IMR-90 (cell line): Measurements from ENCODE around the gene GNB5. TPM values are rescaled to one million over a fixed set of nuclear protein-coding genes. Genes with fewer than 3 reads are reported as not detected.

ENCODE experiments used
- ATAC-seq: fragments of 200-7000 bp; cut with Tn5 transposase; 2 replicates; pipeline ENCODE4 v1.9.1; 2020; ENCODE audit warnings: low read depth, mild to moderate bottlenecking, moderate library complexity
- BruUV-seq: library from RNA; stranded (reverse); fragments of 400-500 nt; replicated peaks from 2 replicates; lab custom pipeline; 2021; lab: Mats Ljungman, UMichigan
- CTCF ChIA-PET: fragments of 300-600 bp; formaldehyde crosslinking; extraction: SDS; loops from one replicate; lab custom pipeline; 2021; ENCODE audit warnings: antibody characterized with exemption; lab: Yijun Ruan, JAX
- POLR2A ChIA-PET: fragments of 300-600 bp; sonication (Branson Sonifier 250); formaldehyde crosslinking; loops from one replicate; lab custom pipeline; 2022; ENCODE audit warnings: antibody characterized with exemption; ENCODE audit not compliant: unreplicated experiment; lab: Charles Lee
- DNase-seq: peaks from one replicate; pipeline ENCODE4 v3.0.0; 2013
- H2AFZ ChIP-seq: replicated peaks from 2 replicates; pipeline ENCODE3; 2013; ENCODE audit warnings: low read length, mild to moderate bottlenecking; ENCODE audit not compliant: poor library complexity
- H2AK5ac ChIP-seq: 2 replicates; pipeline ENCODE4 v1.6.1; 2013; ENCODE audit warnings: low read depth, low read length, inconsistent platforms
- H2AK9ac ChIP-seq: replicated peaks from 2 replicates; pipeline ENCODE3; 2013; ENCODE audit warnings: mild to moderate bottlenecking, low read depth, low read length, moderate library complexity; ENCODE audit not compliant: poor library complexity
- H2BK120ac ChIP-seq: 2 replicates; pipeline ENCODE4 v1.6.1; 2013; ENCODE audit warnings: low read depth, low read length, inconsistent platforms
- H2BK15ac ChIP-seq: 3 replicates; pipeline ENCODE4 v1.6.1; 2013; ENCODE audit warnings: low read depth, low read length, inconsistent platforms
- H2BK20ac ChIP-seq: 2 replicates; pipeline ENCODE4 v1.6.1; 2013; ENCODE audit warnings: low read depth, mild to moderate bottlenecking, inconsistent platforms, low read length, moderate library complexity
- H2BK5ac ChIP-seq: 2 replicates; pipeline ENCODE4 v1.6.1; 2013; ENCODE audit warnings: mild to moderate bottlenecking, low read depth, low read length, inconsistent platforms; ENCODE audit not compliant: poor library complexity, severe bottlenecking
- H3K14ac ChIP-seq: replicated peaks from 2 replicates; pipeline ENCODE4 v1.6.1; 2013; ENCODE audit warnings: low read depth, low read length, inconsistent platforms
- H3K18ac ChIP-seq: 2 replicates; pipeline ENCODE4 v1.6.1; 2013; ENCODE audit warnings: low read depth, low read length, control low read depth
- H3K23ac ChIP-seq: 2 replicates; pipeline ENCODE4 v1.6.1; 2013; ENCODE audit warnings: low read depth, low read length, inconsistent platforms
- H3K27ac ChIP-seq: 2 replicates; pipeline ENCODE4 v1.5.1; 2013; ENCODE audit warnings: mild to moderate bottlenecking, control low read depth, low read length; ENCODE audit not compliant: insufficient read depth
- H3K27me3 ChIP-seq: 2 replicates; pipeline ENCODE4 v1.6.1; 2013; ENCODE audit warnings: low read length; ENCODE audit not compliant: control insufficient read depth, insufficient read depth
- H3K36me3 ChIP-seq: 2 replicates; pipeline ENCODE4 v1.6.1; 2013; ENCODE audit warnings: low read length, mixed read lengths; ENCODE audit not compliant: control insufficient read depth, insufficient read depth
- H3K4ac ChIP-seq: 2 replicates; pipeline ENCODE4 v1.6.1; 2013; ENCODE audit warnings: low read depth, low read length, inconsistent platforms
- H3K4me1 ChIP-seq: 2 replicates; pipeline ENCODE4 v1.6.1; 2013; ENCODE audit warnings: low read length, mixed read lengths; ENCODE audit not compliant: control insufficient read depth, insufficient read depth
- H3K4me2 ChIP-seq: 2 replicates; pipeline ENCODE4 v1.6.1; 2013; ENCODE audit warnings: low read depth, mild to moderate bottlenecking, control low read depth, low read length, moderate library complexity
- H3K4me3 ChIP-seq: 2 replicates; pipeline ENCODE4 v1.5.1; 2013; ENCODE audit warnings: low read depth, mild to moderate bottlenecking, control low read depth, low read length, moderate library complexity; ENCODE audit not compliant: insufficient read depth
- H3K56ac ChIP-seq: 2 replicates; pipeline ENCODE4 v1.6.1; 2013; ENCODE audit warnings: low read length, inconsistent platforms; ENCODE audit not compliant: insufficient read depth; ENCODE audit errors: extremely low read depth
- H3K79me1 ChIP-seq, 2 experiments: 2 replicates each; pipeline ENCODE4 v1.6.1; 2013; ENCODE audit warnings: low read length in 2 of 2, inconsistent platforms in 1 of 2, low read depth in 1 of 2
- H3K9ac ChIP-seq: 2 replicates; pipeline ENCODE4 v1.6.1; 2013; ENCODE audit warnings: low read depth, low read length, control low read depth
- H3K9me1 ChIP-seq: 2 replicates; pipeline ENCODE4 v1.6.1; 2013; ENCODE audit warnings: low read length, inconsistent platforms; ENCODE audit not compliant: insufficient read depth
- H3K9me3 ChIP-seq: 2 replicates; pipeline ENCODE4 v1.6.1; 2013; ENCODE audit warnings: low read length; ENCODE audit not compliant: control insufficient read depth, insufficient read depth
- H4K20me1 ChIP-seq: 2 replicates; pipeline ENCODE4 v1.6.1; 2013; ENCODE audit warnings: low read length, inconsistent platforms; ENCODE audit not compliant: insufficient read depth
- H4K5ac ChIP-seq: 2 replicates; pipeline ENCODE4 v1.6.1; 2013; ENCODE audit warnings: mild to moderate bottlenecking, low read depth, low read length, control low read depth
- H4K8ac ChIP-seq, 2 experiments: 2 replicates each; pipeline ENCODE4 v1.6.1; 2013; ENCODE audit warnings: low read depth in 2 of 2, low read length in 2 of 2, control low read depth in 1 of 2, inconsistent platforms in 1 of 2
- H4K91ac ChIP-seq: 2 replicates; pipeline ENCODE4 v1.6.1; 2013; ENCODE audit warnings: low read depth, low read length, inconsistent platforms; ENCODE audit not compliant: insufficient read depth
- BHLHE40 ChIP-seq: fragments of 150-350 bp; IDR thresholded peaks from 2 replicates; pipeline ENCODE4 v1.6.1; 2016; ENCODE audit warnings: mild to moderate bottlenecking, low read depth, low read length
- CEBPB ChIP-seq: IDR thresholded peaks from 2 replicates; pipeline ENCODE4 v1.6.1; 2012; ENCODE audit warnings: low read depth, low read length, improper control_type of control experiment
- CHD1 ChIP-seq: IDR thresholded peaks from 2 replicates; pipeline ENCODE4 v1.6.1; 2012; ENCODE audit warnings: low read depth, low read length, improper control_type of control experiment
- CTCF ChIP-seq: conservative IDR thresholded peaks from 2 replicates; pipeline ENCODE4 v1.5.1; 2012; ENCODE audit warnings: mild to moderate bottlenecking, low read depth, low read length, improper control_type of control experiment
- ELK1 ChIP-seq: fragments of 150-350 bp; IDR thresholded peaks from 2 replicates; pipeline ENCODE4 v1.6.1; 2016; ENCODE audit warnings: low read depth, mild to moderate bottlenecking, low read length, moderate library complexity, borderline replicate concordance
- FOS ChIP-seq: fragments of 150-350 bp; IDR thresholded peaks from 2 replicates; pipeline ENCODE4 v1.6.1; 2016; ENCODE audit warnings: low read depth, low read length
- MAFK ChIP-seq: IDR thresholded peaks from 2 replicates; pipeline ENCODE4 v1.6.1; 2012; ENCODE audit warnings: low read depth, low read length, improper control_type of control experiment
- MAZ ChIP-seq: IDR thresholded peaks from 2 replicates; pipeline ENCODE4 v1.6.1; 2012; ENCODE audit warnings: low read depth, mild to moderate bottlenecking, low read length, improper control_type of control experiment, moderate library complexity, borderline replicate concordance
- MXI1 ChIP-seq: IDR thresholded peaks from 2 replicates; pipeline ENCODE4 v1.6.1; 2012; ENCODE audit warnings: low read depth, mild to moderate bottlenecking, low read length, moderate library complexity, borderline replicate concordance
- NFE2L2 ChIP-seq: fragments of 150-350 bp; IDR thresholded peaks from 2 replicates; pipeline ENCODE4 v1.6.1; 2016; ENCODE audit warnings: low read depth, mild to moderate bottlenecking, low read length
- POLR2A ChIP-seq: IDR thresholded peaks from 2 replicates; pipeline ENCODE4 v1.6.1; 2012; ENCODE audit warnings: mild to moderate bottlenecking, low read depth, low read length
- RAD21 ChIP-seq: IDR thresholded peaks from 2 replicates; pipeline ENCODE4 v1.6.1; 2012; ENCODE audit warnings: low read length, improper control_type of control experiment
- RCOR1 ChIP-seq: IDR thresholded peaks from 2 replicates; pipeline ENCODE4 v1.6.1; 2012; ENCODE audit warnings: mild to moderate bottlenecking, low read length, improper control_type of control experiment; ENCODE audit not compliant: insufficient replicate concordance
- RFX5 ChIP-seq: IDR thresholded peaks from 2 replicates; pipeline ENCODE4 v1.8.0; 2012; ENCODE audit warnings: low read depth, mild to moderate bottlenecking, low read length, moderate library complexity
- SMC3 ChIP-seq: fragments of 150-350 bp; IDR thresholded peaks from 2 replicates; pipeline ENCODE4 v1.6.1; 2016; ENCODE audit warnings: low read depth, mild to moderate bottlenecking, antibody characterized with exemption, low read length, moderate library complexity
- USF2 ChIP-seq: fragments of 150-350 bp; IDR thresholded peaks from 2 replicates; pipeline ENCODE4 v1.6.1; 2017; ENCODE audit warnings: mild to moderate bottlenecking, antibody characterized with exemption, low read length, low read depth
- WGBS, 2 experiments: methylation state at CpG; one replicate each; pipeline versions ENCODE4 v1.1.5 to v1.1.7; 2013; ENCODE audit warnings: missing lambda C conversion rate in 2 of 2; ENCODE audit not compliant: insufficient read length in 1 of 2; ENCODE audit errors: extremely low coverage in 2 of 2; 5-methylcytosine and 5-hydroxymethylcytosine counted together
- dilution Hi-C: fragments of 300-500 bp; cut with HindIII; formaldehyde crosslinking; loops from one replicate; pipeline ENCODE4 v1.14.3; 2018; ENCODE audit warnings: low sequenced_read_pairs; ENCODE audit not compliant: unreplicated experiment
- in situ Hi-C: fragments of 300-500 bp; cut with MboI; formaldehyde crosslinking; loops from 3 replicates; pipeline ENCODE4 v1.14.3; 2019; ENCODE audit warnings: low sequenced_read_pairs, inconsistent platforms, mixed read lengths
- intact Hi-C: fragments of 100-400 bp; cut with micrococcal nuclease; formaldehyde crosslinking; loops from 2 replicates; pipeline ENCODE4 v1.10.0; 2022
- polyA plus RNA-seq, 3 experiments: library from polyadenylated mRNA; depleted of rRNA; stranded (reverse); fragments of >200 nt; gene quantifications; 2 replicates each; pipeline ENCODE4 v1.2.3, GENCODE V29; 2012; ENCODE audit warnings: low replicate concordance in 1 of 3
- total RNA-seq: library from RNA; depleted of rRNA; stranded (reverse); fragments of >200 nt; gene quantifications from 2 replicates; pipeline ENCODE4 v1.2.3, GENCODE V29; 2012

GNB5 gene
- total and polyA plus RNA-seq, 2 of the 4 experiments (the other 2 are of a cell fraction): 27.7 to 33.2 TPM

- Histone ChIP-seq H2AK9ac (no peak overlapping the region), H3K18ac (no peak overlapping the region), H4K5ac (no peak overlapping the region), H3K56ac (no peak overlapping the region), H2BK5ac (no peak overlapping the region), H3K79me1 (no peaks in the 10 kb centered on the region), H4K20me1 (no peaks in the 10 kb centered on the region), H3K4me3 (no peak overlapping the region), H3K4me1 (no peaks in the 10 kb centered on the region), H4K8ac (no peak overlapping the region), H4K91ac (no peak overlapping the region), H2AK5ac (no peak overlapping the region), H2AFZ (no peak overlapping the region), H2BK20ac (no peak overlapping the region), H3K36me3 (no peaks in the 10 kb centered on the region), H3K27ac (no peak overlapping the region), H3K27me3 (no peaks in the 10 kb centered on the region; the same call in 1 of the 2 replicates), H3K14ac (no peak overlapping the region), H3K23ac (no peak overlapping the region), H3K9me1 (no peaks in the 10 kb centered on the region), H2BK120ac (no peak overlapping the region), H3K9ac (no peak overlapping the region), H2BK15ac (no peak overlapping the region), H3K4ac (no peak overlapping the region), H3K9me3 (no peaks in the 10 kb centered on the region), H3K4me2 (no peak overlapping the region)
- no CpG with 5 or more reads among the region's 5 CpGs for WGBS, 2 experiments
- CTCF ChIA-PET: interaction anchor here (1.0 to 2.3 kb wide), 4 partner anchors 9 to 43 kb away, joined by 3 to 8 read pairs (median 5); no protein-coding TSS in a partner anchor
- DNase-seq (no peak), ATAC-seq (no peak)
- in situ Hi-C loops (no loop called here), intact Hi-C loops (loop anchor here (5.0 kb wide), 1 partner anchor 553 kb away; no protein-coding TSS in a partner anchor), dilution Hi-C loops (no loop called here)
- TF ChIP-seq RAD21: no peak
- no peak for TF ChIP-seq MAFK
- no peak for TF ChIP-seq CTCF
- TF ChIP-seq MXI1: no peak
- TF ChIP-seq MAZ: no peak
- TF ChIP-seq NFE2L2: no peak
- TF ChIP-seq SMC3: no peak
- TF ChIP-seq POLR2A: no peak
- TF ChIP-seq USF2: no peak
- TF ChIP-seq CHD1: no peak
- TF ChIP-seq RFX5: no peak
- no peak for TF ChIP-seq RCOR1
- TF ChIP-seq CEBPB: no peak
- no peak for TF ChIP-seq ELK1
- no peak for TF ChIP-seq FOS
- TF ChIP-seq BHLHE40: no peak
- BruUV-seq: no TSS peak
- POLR2A ChIA-PET: no interaction called here
These were observed 6.5 kb downstream of the GNB5 start for GRCh38 chr15:52184721-52185120.
